ENCODE data around the gene SGPL1. TPM values are rescaled to one million over a fixed set of nuclear protein-coding genes. Genes with fewer than 3 reads are reported as not detected.

SGPL1 gene
- polyA plus RNA-seq, 1 donor from 2014 or later = 33.4 TPM

DNA sequence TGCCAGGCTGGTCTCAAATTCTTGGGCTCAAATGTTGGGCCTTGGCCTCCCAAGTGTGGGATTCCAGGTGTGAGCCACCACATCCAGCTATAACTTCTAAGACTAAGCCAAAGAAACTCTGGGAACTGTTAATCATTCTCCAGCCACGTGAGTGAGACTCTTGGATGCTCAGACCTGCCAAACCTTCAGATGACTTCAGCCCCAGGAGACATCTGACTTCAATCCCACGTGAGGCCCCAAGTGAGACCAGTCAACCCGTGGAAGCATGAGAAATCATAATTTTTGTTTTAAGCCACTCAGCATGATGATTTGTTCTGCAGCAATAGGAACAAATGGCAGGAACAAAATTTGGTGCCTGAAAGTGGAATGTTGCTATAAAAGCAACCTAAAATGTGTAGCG lies 76.9 kb downstream of the SGPL1 start:
- H3K27me3 ChIP-seq (ENCODE audit: insufficient read depth, low read depth, low read length) = no peaks in the 10 kb centered on the region
- H3K79me2 ChIP-seq (replicated peaks; ENCODE audit: insufficient read depth, low read length) = no peaks in the 10 kb centered on the region
- TF ChIP-seq SMC3 (conservative IDR thresholded peaks at IDR 0.05; ENCODE audit: poor library complexity) (no peak), EZH2 (IDR thresholded peaks at IDR 0.05; ENCODE audit: borderline replicate concordance, insufficient read depth, low read length, poor library complexity, severe bottlenecking) (no peak), POLR2AphosphoS5 (IDR thresholded peaks at IDR 0.05) (no peak)
- TF ChIP-seq, protein P1, sequence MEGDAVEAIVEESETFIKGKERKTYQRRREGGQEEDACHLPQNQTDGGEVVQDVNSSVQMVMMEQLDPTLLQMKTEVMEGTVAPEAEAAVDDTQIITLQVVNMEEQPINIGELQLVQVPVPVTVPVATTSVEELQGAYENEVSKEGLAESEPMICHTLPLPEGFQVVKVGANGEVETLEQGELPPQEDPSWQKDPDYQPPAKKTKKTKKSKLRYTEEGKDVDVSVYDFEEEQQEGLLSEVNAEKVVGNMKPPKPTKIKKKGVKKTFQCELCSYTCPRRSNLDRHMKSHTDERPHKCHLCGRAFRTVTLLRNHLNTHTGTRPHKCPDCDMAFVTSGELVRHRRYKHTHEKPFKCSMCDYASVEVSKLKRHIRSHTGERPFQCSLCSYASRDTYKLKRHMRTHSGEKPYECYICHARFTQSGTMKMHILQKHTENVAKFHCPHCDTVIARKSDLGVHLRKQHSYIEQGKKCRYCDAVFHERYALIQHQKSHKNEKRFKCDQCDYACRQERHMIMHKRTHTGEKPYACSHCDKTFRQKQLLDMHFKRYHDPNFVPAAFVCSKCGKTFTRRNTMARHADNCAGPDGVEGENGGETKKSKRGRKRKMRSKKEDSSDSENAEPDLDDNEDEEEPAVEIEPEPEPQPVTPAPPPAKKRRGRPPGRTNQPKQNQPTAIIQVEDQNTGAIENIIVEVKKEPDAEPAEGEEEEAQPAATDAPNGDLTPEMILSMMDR (IDR thresholded peaks at IDR 0.05; ENCODE audit: poor library complexity, severe bottlenecking) = no peak
- H3K36me3 ChIP-seq (ENCODE audit: insufficient read depth, low read length) = no peaks in the 10 kb centered on the region
- H2AFZ ChIP-seq (ENCODE audit: low read depth, low read length) = no peak overlapping the region
- H3K9ac ChIP-seq (ENCODE audit: low read length) = no peak overlapping the region
- no peak overlapping the region for H3K4me3 ChIP-seq (ENCODE audit: low read length)
- H3K9me2 ChIP-seq (ENCODE audit: insufficient read depth, low read length) = no peaks in the 10 kb centered on the region
- no peaks in the 10 kb centered on the region for H3F3A ChIP-seq (ENCODE audit: insufficient read depth, low read length, poor library complexity, severe bottlenecking)
- no peak overlapping the region for H3K27ac ChIP-seq (ENCODE audit: low read length)
- H4K20me1 ChIP-seq (ENCODE audit: insufficient read depth) = no peaks in the 10 kb centered on the region
- H3K9me3 ChIP-seq (ENCODE audit: low read length) = no peaks in the 10 kb centered on the region
- no peak overlapping the region for H3K4me2 ChIP-seq (ENCODE audit: low read length)

GRCh38 chr10:70893227-70894006 lies 77.7 kb downstream of the SGPL1 start:
- Histone ChIP-seq H3K9me3 (ENCODE audit: low read length) (no peaks in the 10 kb centered on the region), H3K9ac (ENCODE audit: low read length) (no peak overlapping the region), H3K79me2 (replicated peaks; ENCODE audit: insufficient read depth, low read length) (no peaks in the 10 kb centered on the region), H3K27ac (ENCODE audit: low read length) (no peak overlapping the region), H3K4me2 (ENCODE audit: low read length) (no peak overlapping the region), H3K27me3 (ENCODE audit: insufficient read depth, low read depth, low read length) (no peaks in the 10 kb centered on the region), H3F3A (ENCODE audit: insufficient read depth, low read length, poor library complexity, severe bottlenecking) (no peaks in the 10 kb centered on the region), H3K9me2 (ENCODE audit: insufficient read depth, low read length) (no peaks in the 10 kb centered on the region), H3K36me3 (ENCODE audit: insufficient read depth, low read length) (no peaks in the 10 kb centered on the region), H2AFZ (ENCODE audit: low read depth, low read length) (no peak overlapping the region), H4K20me1 (ENCODE audit: insufficient read depth) (no peaks in the 10 kb centered on the region), H3K4me3 (ENCODE audit: low read length) (no peak overlapping the region)
- TF ChIP-seq TAF1 (IDR thresholded peaks at IDR 0.05; ENCODE audit: low read depth) (no peak), EZH2 (IDR thresholded peaks at IDR 0.05; ENCODE audit: borderline replicate concordance, insufficient read depth, low read length, poor library complexity, severe bottlenecking) (no peak), SMC3 (conservative IDR thresholded peaks at IDR 0.05; ENCODE audit: poor library complexity) (no peak), EP300 (conservative IDR thresholded peaks at IDR 0.05; ENCODE audit: poor library complexity, severe bottlenecking) (no peak), MXI1 (conservative IDR thresholded peaks at IDR 0.05; ENCODE audit: poor library complexity, severe bottlenecking) (no peak), RAD21 (conservative IDR thresholded peaks at IDR 0.05) (no peak), POLR2AphosphoS5 (IDR thresholded peaks at IDR 0.05) (no peak)
- TF ChIP-seq, protein P2, sequence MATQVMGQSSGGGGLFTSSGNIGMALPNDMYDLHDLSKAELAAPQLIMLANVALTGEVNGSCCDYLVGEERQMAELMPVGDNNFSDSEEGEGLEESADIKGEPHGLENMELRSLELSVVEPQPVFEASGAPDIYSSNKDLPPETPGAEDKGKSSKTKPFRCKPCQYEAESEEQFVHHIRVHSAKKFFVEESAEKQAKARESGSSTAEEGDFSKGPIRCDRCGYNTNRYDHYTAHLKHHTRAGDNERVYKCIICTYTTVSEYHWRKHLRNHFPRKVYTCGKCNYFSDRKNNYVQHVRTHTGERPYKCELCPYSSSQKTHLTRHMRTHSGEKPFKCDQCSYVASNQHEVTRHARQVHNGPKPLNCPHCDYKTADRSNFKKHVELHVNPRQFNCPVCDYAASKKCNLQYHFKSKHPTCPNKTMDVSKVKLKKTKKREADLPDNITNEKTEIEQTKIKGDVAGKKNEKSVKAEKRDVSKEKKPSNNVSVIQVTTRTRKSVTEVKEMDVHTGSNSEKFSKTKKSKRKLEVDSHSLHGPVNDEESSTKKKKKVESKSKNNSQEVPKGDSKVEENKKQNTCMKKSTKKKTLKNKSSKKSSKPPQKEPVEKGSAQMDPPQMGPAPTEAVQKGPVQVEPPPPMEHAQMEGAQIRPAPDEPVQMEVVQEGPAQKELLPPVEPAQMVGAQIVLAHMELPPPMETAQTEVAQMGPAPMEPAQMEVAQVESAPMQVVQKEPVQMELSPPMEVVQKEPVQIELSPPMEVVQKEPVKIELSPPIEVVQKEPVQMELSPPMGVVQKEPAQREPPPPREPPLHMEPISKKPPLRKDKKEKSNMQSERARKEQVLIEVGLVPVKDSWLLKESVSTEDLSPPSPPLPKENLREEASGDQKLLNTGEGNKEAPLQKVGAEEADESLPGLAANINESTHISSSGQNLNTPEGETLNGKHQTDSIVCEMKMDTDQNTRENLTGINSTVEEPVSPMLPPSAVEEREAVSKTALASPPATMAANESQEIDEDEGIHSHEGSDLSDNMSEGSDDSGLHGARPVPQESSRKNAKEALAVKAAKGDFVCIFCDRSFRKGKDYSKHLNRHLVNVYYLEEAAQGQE (IDR thresholded peaks at IDR 0.05; ENCODE audit: borderline replicate concordance) = no peak
- TF ChIP-seq, protein P1 (IDR thresholded peaks at IDR 0.05; ENCODE audit: poor library complexity, severe bottlenecking) = no peak

Data from neural cell (in vitro differentiated cells).